BLaER1 treated with 17β-estradiol and CSF1 and Interleukin-3, amounts not matched to agents 10 nM and 100 nM (cell line): Measurements from ENCODE around the gene MRPL24.

ENCODE experiments used
- H3K27ac ChIP-seq, 11 experiments: shearing (Covaris generic); formaldehyde crosslinking; 2 replicates each; pipeline ENCODE4 v1.8.1; 2022
- H3K27me3 ChIP-seq, 11 experiments: shearing (Covaris generic); formaldehyde crosslinking; 2 replicates each; pipeline ENCODE4 v1.8.1; 2022
- H3K36me3 ChIP-seq, 11 experiments: shearing (Covaris generic); formaldehyde crosslinking; 2 replicates each; pipeline ENCODE4 v1.8.1; 2022
- H3K4me1 ChIP-seq, 10 experiments: shearing (Covaris generic); formaldehyde crosslinking; 2 replicates each; pipeline ENCODE4 v1.8.1; 2022
- H3K4me2 ChIP-seq, 11 experiments: shearing (Covaris generic); formaldehyde crosslinking; 2 replicates each; pipeline ENCODE4 v1.8.1; 2022
- H3K4me3 ChIP-seq, 10 experiments: shearing (Covaris generic); formaldehyde crosslinking; 2 replicates each; pipeline ENCODE4 v1.8.1; 2022
- H3K9ac ChIP-seq, 11 experiments: shearing (Covaris generic); formaldehyde crosslinking; 2 replicates each; pipeline ENCODE4 v1.8.1; 2022
- H3K9me3 ChIP-seq, 11 experiments: shearing (Covaris generic); formaldehyde crosslinking; replicated peaks in 1 of 11; 2 replicates each; pipeline ENCODE4 v1.8.1; 2022
- H4K20me1 ChIP-seq, 11 experiments: shearing (Covaris generic); formaldehyde crosslinking; 2 replicates each; pipeline ENCODE4 v1.8.1; 2022
- Cebpa-rat ChIP-seq, 11 experiments: shearing (Covaris generic); IDR thresholded peaks; 2 replicates each; pipeline ENCODE4 v1.8.1; 2022

Gene MRPL24

GRCh38 chr1:156743367-156744302 lies 2.7 kb upstream of the MRPL24 start:
- Histone ChIP-seq H3K36me3 (peaks cover 36 to 64% (median 55%) of the 10 kb centered on the region in 11 experiments), H3K4me3 (no peak overlapping the region; a peak in 1 of 20 replicates), H4K20me1 (peaks cover 0 to 56% (median 35%) of the 10 kb centered on the region in 11 experiments; a peak in 18 of 22 replicates), H3K9ac (peak overlapping the region in 10 of 11 experiments; percentile 14 to 64 (median 34); a peak in 13 of 22 replicates), H3K4me2 (peak overlapping the region in 7 of 11 experiments; percentile 1 to 68 (median 28); a peak in 9 of 22 replicates), H3K9me3 (no peaks in the 10 kb centered on the region), H3K4me1 (peaks cover 57 to 85% (median 75%) of the 10 kb centered on the region in 10 experiments), H3K27me3 (no peaks in the 10 kb centered on the region), H3K27ac (peak overlapping the region in 9 of 11 experiments; percentile 2 to 85 (median 55); a peak in 14 of 22 replicates)
- TF ChIP-seq Cebpa-rat (IDR thresholded peaks at IDR 0.05): no peak

GRCh38 chr1:156742801-156743200 lies 1.9 kb upstream of the MRPL24 start:
- Histone ChIP-seq H3K9ac (peak overlapping the region in 2 of 11 experiments; percentile 3 to 14; a peak in 2 of 22 replicates), H3K36me3 (peaks cover 43 to 68% (median 62%) of the 10 kb centered on the region in 11 experiments), H3K4me3 (no peak overlapping the region), H3K9me3 (no peaks in the 10 kb centered on the region), H4K20me1 (peaks cover 0 to 47% (median 34%) of the 10 kb centered on the region in 11 experiments; a peak in 18 of 22 replicates), H3K27me3 (no peaks in the 10 kb centered on the region), H3K27ac (peak overlapping the region in 9 of 11 experiments; percentile 55 to 85 (median 75); a peak in 11 of 22 replicates), H3K4me1 (peaks cover 50 to 76% (median 66%) of the 10 kb centered on the region in 10 experiments), H3K4me2 (peak overlapping the region in 4 of 11 experiments; percentile 1 to 68 (median 38); a peak in 5 of 22 replicates)
- TF ChIP-seq Cebpa-rat (IDR thresholded peaks at IDR 0.05): no peak

GRCh38 chr1:156742017-156742416 lies 1.1 kb upstream of the MRPL24 start:
- peaks cover 51 to 76% (median 67%) of the 10 kb centered on the region in 11 experiments for H3K36me3 ChIP-seq
- no peak for TF ChIP-seq Cebpa-rat (IDR thresholded peaks at IDR 0.05)
- peak overlapping the region; percentile 54 to 84 (median 68); a peak in 21 of 22 replicates for H3K4me2 ChIP-seq
- H3K27me3 ChIP-seq: no peaks in the 10 kb centered on the region
- peak overlapping the region in 2 of 10 experiments; percentile 13 to 46; a peak in 1 of 20 replicates for H3K4me3 ChIP-seq
- peak overlapping the region in 5 of 11 experiments; percentile 8 to 90 (median 42); a peak in 4 of 22 replicates for H3K9ac ChIP-seq
- H3K27ac ChIP-seq: peak overlapping the region in 10 of 11 experiments; percentile 61 to 88 (median 78); a peak in 19 of 22 replicates
- peaks cover 45 to 70% (median 61%) of the 10 kb centered on the region in 10 experiments for H3K4me1 ChIP-seq
- peaks cover 0 to 40% (median 34%) of the 10 kb centered on the region in 11 experiments; a peak in 18 of 22 replicates for H4K20me1 ChIP-seq
- no peaks in the 10 kb centered on the region for H3K9me3 ChIP-seq

- Histone ChIP-seq H3K4me3 (peak overlapping the region in 8 of 10 experiments; percentile 13 to 83 (median 42); a peak in 6 of 20 replicates), H3K9me3 (no peaks in the 10 kb centered on the region), H3K27me3 (no peaks in the 10 kb centered on the region), H3K4me2 (peak overlapping the region; percentile 54 to 84 (median 68)), H3K9ac (peak overlapping the region in 9 of 11 experiments; percentile 34 to 90 (median 51); a peak in 12 of 22 replicates), H3K27ac (peak overlapping the region; percentile 61 to 88 (median 78)), H3K4me1 (peaks cover 40 to 65% (median 56%) of the 10 kb centered on the region in 10 experiments), H3K36me3 (peaks cover 55 to 81% (median 72%) of the 10 kb centered on the region in 11 experiments), H4K20me1 (peaks cover 0 to 35% (median 29%) of the 10 kb centered on the region in 11 experiments; a peak in 18 of 22 replicates)
- TF ChIP-seq Cebpa-rat (IDR thresholded peaks at IDR 0.05): no peak
These were observed 644 bp upstream of the MRPL24 start for GRCh38 chr1:156741481-156741983.

- peak overlapping the region; percentile 79 to 97 (median 92) for H3K4me2 ChIP-seq
- H3K4me3 ChIP-seq: peak overlapping the region; percentile 68 to 86 (median 78)
- peak overlapping the region in 10 of 11 experiments; percentile 37 to 92 (median 80); a peak in 21 of 22 replicates for H3K27ac ChIP-seq
- H3K36me3 ChIP-seq: peaks cover 61 to 81% (median 74%) of the 10 kb centered on the region in 11 experiments
- no peaks in the 10 kb centered on the region for H3K9me3 ChIP-seq
- peak overlapping the region; percentile 79 to 92 (median 83) for H3K9ac ChIP-seq
- no peak for TF ChIP-seq Cebpa-rat (IDR thresholded peaks at IDR 0.05)
- H3K27me3 ChIP-seq: no peaks in the 10 kb centered on the region
- peaks cover 0 to 23% (median 17%) of the 10 kb centered on the region in 11 experiments; a peak in 18 of 22 replicates for H4K20me1 ChIP-seq
- peaks cover 28 to 53% (median 43%) of the 10 kb centered on the region in 10 experiments for H3K4me1 ChIP-seq
These were observed 599 bp downstream of the MRPL24 start for GRCh38 chr1:156740237-156740740.

- no peak overlapping the region for H3K4me2 ChIP-seq
- peaks cover 57 to 79% (median 72%) of the 10 kb centered on the region in 11 experiments for H3K36me3 ChIP-seq
- no peak overlapping the region for H3K4me3 ChIP-seq
- no peak overlapping the region for H3K9ac ChIP-seq
- H3K27me3 ChIP-seq: no peaks in the 10 kb centered on the region
- H4K20me1 ChIP-seq: peaks cover 0 to 12% (median 8%) of the 10 kb centered on the region in 11 experiments; a peak in 7 of 22 replicates
- H3K27ac ChIP-seq: no peak overlapping the region
- H3K9me3 ChIP-seq: no peaks in the 10 kb centered on the region
- H3K4me1 ChIP-seq: peaks cover 21 to 41% (median 33%) of the 10 kb centered on the region in 10 experiments
- TF ChIP-seq Cebpa-rat (IDR thresholded peaks at IDR 0.05): no peak
These were observed 2.0 kb downstream of the MRPL24 start for GRCh38 chr1:156738916-156739315.

- Histone ChIP-seq H3K36me3 (peaks cover 57 to 79% (median 72%) of the 10 kb centered on the region in 11 experiments), H3K4me2 (no peak overlapping the region), H3K9me3 (no peaks in the 10 kb centered on the region), H3K4me1 (peaks cover 21 to 36% (median 28%) of the 10 kb centered on the region in 10 experiments), H3K27ac (no peak overlapping the region), H4K20me1 (peaks cover 0 to 7% (median 3%) of the 10 kb centered on the region in 11 experiments; a peak in 7 of 22 replicates), H3K4me3 (no peak overlapping the region), H3K9ac (no peak overlapping the region), H3K27me3 (no peaks in the 10 kb centered on the region)
- TF ChIP-seq Cebpa-rat (IDR thresholded peaks at IDR 0.05): no peak
These were observed 2.5 kb downstream of the MRPL24 start for GRCh38 chr1:156738407-156738806.

- Histone ChIP-seq H4K20me1 (peaks cover 0 to 4% (median 0%) of the 10 kb centered on the region in 11 experiments; a peak in 2 of 22 replicates), H3K27ac (no peak overlapping the region), H3K9me3 (no peaks in the 10 kb centered on the region), H3K27me3 (no peaks in the 10 kb centered on the region), H3K9ac (peak overlapping the region in 3 of 11 experiments; percentile 1 to 33 (median 13); a peak in 2 of 22 replicates), H3K4me3 (no peak overlapping the region), H3K36me3 (peaks cover 54 to 76% (median 65%) of the 10 kb centered on the region in 11 experiments), H3K4me1 (peaks cover 8 to 15% (median 10%) of the 10 kb centered on the region in 10 experiments), H3K4me2 (no peak overlapping the region)
- TF ChIP-seq Cebpa-rat (IDR thresholded peaks at IDR 0.05): no peak
These were observed 6.8 kb downstream of the MRPL24 start for GRCh38 chr1:156733989-156734584.
